Retinal pigment epithelial cell (primary cell): ENCODE results near the gene CHKB.
"Not testable (repeated sequence)": the region's sequence is repeated elsewhere in the genome, so short reads cannot be mapped to it uniquely, and the experiment has no call there.

Experiments used
- DNase-seq: peaks from one replicate; pipeline ENCODE4 v3.0.0-alpha.2; 2010; ENCODE audit warnings: low read depth
- H3K4me3 ChIP-seq: 2 replicates; pipeline ENCODE4 v1.5.1; 2011; ENCODE audit warnings: mild to moderate bottlenecking, low read length, control low read depth, moderate library complexity
- CTCF ChIP-seq: conservative IDR thresholded peaks from 2 replicates; pipeline ENCODE4 v1.5.1; 2011; ENCODE audit warnings: low read depth, low read length, control low read depth, inconsistent platforms

CHKB gene

DNA sequence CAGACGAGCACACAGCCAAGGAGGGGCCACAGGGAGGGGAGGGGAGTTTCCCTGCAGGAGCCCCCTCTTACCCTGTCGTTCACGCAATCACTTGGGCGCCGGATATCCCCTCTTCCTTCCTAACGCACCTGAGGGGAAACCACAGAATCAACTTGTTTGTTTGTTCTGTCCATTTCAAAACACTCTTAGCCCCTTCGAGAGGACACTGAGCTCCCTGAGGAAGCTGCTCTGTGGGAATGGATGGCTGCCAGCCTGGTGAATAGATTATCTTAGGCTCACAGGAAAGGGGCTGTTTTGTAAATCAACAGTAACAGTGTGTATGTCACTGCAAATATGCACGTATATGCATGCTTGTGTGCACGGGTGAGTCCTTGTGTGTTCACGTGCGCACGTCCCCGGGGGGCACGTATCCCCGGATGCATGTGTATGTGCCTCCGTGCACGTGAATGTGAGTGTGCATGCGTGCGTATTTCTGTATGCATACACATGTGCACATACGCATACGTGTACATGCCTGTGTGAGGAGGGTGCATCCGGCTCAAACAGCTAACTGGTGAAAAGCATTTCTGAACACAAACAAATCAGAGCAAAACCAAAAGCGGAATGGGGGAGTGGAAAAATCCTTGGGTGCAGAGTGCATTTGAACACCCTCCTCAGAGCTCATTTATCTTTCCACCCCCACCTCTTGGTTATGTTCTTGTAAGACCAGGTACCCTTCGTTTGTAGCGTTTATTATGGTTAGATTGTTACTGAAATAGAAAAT is 38.1 kb upstream of the CHKB start:
- H3K4me3 ChIP-seq, result no peak overlapping the region
- TF ChIP-seq CTCF, result no peak
- DNase-seq, result no peak

GRCh38 chr22:50614296-50614695 is 31.6 kb upstream of the CHKB start:
- H3K4me3 ChIP-seq, DNase-seq: not testable (repeated sequence)

DNA sequence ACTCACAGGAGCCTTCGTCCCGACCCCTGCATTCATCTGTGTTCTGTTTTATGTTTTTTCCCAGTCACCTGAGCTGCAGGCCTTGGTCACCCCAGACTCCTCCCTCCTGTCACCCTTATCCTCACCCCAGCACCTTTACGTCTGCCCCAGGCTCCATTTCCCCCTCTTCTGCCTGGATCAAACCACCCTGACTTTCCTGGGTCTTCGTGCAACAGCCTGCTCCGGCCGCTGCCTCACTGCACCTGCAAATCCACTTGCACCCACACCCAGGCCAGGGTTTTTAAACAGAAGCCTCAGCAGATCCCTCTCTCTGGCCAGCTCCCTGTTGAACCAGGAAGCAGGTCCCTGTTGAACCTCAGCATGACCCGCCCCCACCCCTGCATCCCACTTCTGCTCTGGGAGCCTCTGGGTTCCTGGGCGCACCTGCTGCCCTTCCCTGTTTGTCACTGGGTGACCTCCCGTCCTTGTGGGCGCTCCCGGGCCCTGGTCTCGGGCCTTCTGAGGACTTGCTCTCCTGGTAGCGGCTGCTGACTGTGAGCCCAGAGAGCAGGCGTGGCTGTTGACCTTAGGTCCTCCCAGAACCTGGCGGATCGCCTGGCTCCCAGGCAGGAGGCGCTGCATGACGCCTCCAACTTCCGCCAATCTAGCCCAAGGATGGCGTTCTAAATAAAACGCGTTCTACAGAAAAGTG is 30.8 kb upstream of the CHKB start:
- no peak for DNase-seq
- TF ChIP-seq CTCF, result no peak

GRCh38 chr22:50612528-50613221 is 30.0 kb upstream of the CHKB start:
- TF ChIP-seq CTCF, result no peak
- no peak overlapping the region for H3K4me3 ChIP-seq
- no peak for DNase-seq

More for the DNA sequence above, 30.8 kb upstream of the CHKB start:
- no peak overlapping the region for H3K4me3 ChIP-seq

- no peak for DNase-seq
- no peak for TF ChIP-seq CTCF
- no peak overlapping the region for H3K4me3 ChIP-seq
Observed at GRCh38 chr22:50612168-50612527, 29.5 kb upstream of the CHKB start.

DNA sequence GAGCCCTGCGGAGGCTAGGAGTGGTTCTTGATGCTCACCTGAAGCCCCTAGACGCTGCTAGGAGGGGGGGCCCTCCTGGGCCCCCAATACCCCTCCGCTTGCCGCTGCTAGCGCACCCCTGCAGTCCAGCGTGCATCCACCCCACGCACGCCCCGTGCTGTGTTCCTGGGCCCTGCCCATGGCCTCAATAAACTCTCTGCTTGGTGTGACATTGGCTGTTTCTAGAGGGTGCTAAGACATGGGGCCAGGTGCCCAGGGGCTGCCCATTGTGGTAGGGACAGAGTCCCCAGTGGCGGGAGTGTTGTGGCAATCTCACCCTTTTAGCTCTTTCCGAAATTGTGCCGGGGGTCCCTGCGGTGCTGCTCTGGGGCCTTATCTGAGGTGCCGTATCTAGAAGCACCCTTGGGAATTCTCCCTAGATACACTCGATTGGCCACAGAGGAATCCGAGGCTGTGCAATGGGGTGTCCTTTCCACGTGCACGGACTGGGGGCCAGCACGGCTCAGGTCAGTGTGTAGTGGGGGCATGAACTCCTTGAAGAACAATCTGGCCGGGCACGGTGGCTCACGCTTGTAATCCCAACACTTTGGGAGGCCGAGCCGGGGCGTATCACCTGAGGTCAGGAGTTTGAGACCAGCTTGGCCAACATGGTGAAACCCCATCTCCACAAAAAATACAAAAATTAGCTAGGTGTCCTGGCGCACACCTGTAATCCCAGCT is 28.9 kb upstream of the CHKB start:
- no peak for TF ChIP-seq CTCF
- H3K4me3 ChIP-seq, result no peak overlapping the region
- no peak for DNase-seq

DNA sequence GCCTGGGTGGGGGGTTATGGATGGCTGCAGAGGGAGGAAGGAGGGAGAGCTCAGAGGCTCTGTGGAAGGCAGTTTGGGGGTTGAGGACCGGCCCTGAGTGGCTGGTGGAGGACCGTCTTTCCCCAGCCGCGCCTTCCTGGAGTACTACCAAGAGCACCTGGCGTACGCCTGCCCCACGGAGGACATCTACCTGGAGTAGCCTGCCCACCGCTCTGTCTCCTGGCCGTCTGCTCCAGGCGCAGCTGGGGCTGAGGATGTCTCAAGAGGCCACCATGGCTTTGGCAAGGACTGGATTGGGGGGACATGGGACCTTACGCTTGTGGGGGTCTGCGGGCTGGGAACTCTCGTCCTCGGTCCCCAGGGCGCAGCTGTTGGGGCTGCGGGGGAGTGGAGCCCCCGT is 27.9 kb upstream of the CHKB start:
- H3K4me3 ChIP-seq, result no peak overlapping the region
- no peak for TF ChIP-seq CTCF
- no peak for DNase-seq
